HAP-1 (cell line): ENCODE data around the gene AFDN.

ENCODE experiments used
- DNase-seq, 2 experiments: peaks; one replicate each; pipeline ENCODE4 v3.0.0-alpha.2; 2016 to 2020; ENCODE audit warnings: low spot score in 2 of 2
- H3K27me3 ChIP-seq: fragments of 250-450 bp; sonication (Bioruptor Pico); 2 replicates; pipeline ENCODE4 v1.5.1; 2020; ENCODE audit warnings: low read depth, mild to moderate bottlenecking, moderate library complexity
- H3K36me3 ChIP-seq: fragments of 250-450 bp; sonication (Bioruptor Pico); replicated peaks from 2 replicates; pipeline ENCODE4 v1.5.1; 2020; ENCODE audit warnings: mild to moderate bottlenecking
- H3K4me1 ChIP-seq: fragments of 250-450 bp; sonication (Bioruptor Pico); 2 replicates; pipeline ENCODE4 v1.5.1; 2020; ENCODE audit warnings: mild to moderate bottlenecking
- H3K4me3 ChIP-seq: fragments of 250-450 bp; sonication (Bioruptor Pico); 2 replicates; pipeline ENCODE4 v1.5.1; 2020; ENCODE audit warnings: mild to moderate bottlenecking, moderate library complexity
- H3K9me3 ChIP-seq: fragments of 250-450 bp; sonication (Bioruptor Pico); 2 replicates; pipeline ENCODE4 v1.5.1; 2020; ENCODE audit warnings: mild to moderate bottlenecking, moderate library complexity
- in situ Hi-C: fragments of 300-500 bp; cut with MboI; formaldehyde crosslinking; loops from 3 replicates; pipeline ENCODE4 v1.14.3; 2020; ENCODE audit warnings: low sequenced_read_pairs, inconsistent platforms, mixed read lengths

Gene AFDN

DNA sequence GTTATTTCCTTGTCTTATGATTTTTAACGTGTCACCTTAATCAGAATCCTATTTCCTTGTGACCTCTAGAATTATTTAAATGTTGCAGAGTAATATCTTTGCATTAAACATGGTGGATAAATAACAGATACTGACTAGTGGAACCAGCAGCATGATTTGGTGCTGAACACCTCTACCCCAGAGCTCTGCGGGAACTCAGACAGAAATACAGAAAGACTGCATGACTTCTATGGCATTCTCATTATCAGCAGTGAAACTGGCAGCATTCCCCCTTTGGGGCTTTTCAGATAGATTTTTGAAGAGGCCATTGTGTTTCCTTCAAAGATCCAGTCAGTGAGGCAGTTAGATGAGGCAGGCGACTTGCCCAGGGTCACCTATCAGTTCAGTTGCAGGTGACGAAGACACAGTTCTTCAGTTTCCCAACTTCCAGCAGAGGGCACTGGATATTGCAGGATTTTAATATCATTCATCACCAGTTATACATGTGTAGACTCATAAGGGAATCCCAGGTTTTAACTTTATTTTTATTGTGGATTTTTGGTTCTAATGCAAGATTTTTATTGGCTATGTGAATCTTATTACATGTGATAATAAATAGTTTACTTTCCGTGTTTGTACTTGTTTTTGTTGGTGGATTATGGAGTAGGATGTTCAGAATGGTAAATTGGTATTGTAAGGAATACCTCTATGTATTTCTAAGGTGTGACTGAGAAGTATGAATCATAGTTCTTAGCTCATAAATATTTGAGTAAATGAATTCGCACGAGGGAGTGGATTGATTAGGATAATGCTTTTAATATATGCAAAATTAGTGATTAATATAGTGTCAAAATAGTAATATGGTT is 81.3 kb downstream of the AFDN start:
- H3K27me3 ChIP-seq, result no peaks in the 10 kb centered on the region
- H3K4me1 ChIP-seq, result no peaks in the 10 kb centered on the region
- no peak overlapping the region for H3K4me3 ChIP-seq
- in situ Hi-C loops, result no loop called here
- H3K9me3 ChIP-seq, result no peaks in the 10 kb centered on the region
- H3K36me3 ChIP-seq, result peaks cover 22% of the 10 kb centered on the region
- DNase-seq, result peak in 1 of 2 experiments; percentile 11

DNA sequence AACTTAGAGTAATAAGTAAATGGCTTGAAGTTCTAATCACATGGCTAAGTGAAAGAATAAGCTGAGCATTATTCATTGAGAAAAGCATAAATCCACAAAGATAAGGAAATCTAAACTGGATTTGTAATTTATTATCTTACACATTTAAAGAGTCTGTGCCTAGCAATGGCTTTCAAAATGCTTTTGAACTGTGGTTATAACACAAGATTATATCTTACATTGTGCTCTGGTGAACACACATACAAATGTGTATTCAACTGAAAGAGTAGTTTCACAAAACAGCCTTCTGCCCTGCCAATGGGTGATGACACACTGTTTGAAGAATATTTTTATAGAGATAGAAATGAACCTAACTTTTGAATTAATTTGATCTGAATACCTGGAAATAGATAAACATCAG is 83.3 kb downstream of the AFDN start:
- no peak overlapping the region for H3K4me3 ChIP-seq
- H3K4me1 ChIP-seq, result no peaks in the 10 kb centered on the region
- H3K36me3 ChIP-seq, result peaks cover 18% of the 10 kb centered on the region
- in situ Hi-C loops, result no loop called here
- no peaks in the 10 kb centered on the region for H3K9me3 ChIP-seq
- H3K27me3 ChIP-seq, result no peaks in the 10 kb centered on the region
- no peak for DNase-seq

DNA sequence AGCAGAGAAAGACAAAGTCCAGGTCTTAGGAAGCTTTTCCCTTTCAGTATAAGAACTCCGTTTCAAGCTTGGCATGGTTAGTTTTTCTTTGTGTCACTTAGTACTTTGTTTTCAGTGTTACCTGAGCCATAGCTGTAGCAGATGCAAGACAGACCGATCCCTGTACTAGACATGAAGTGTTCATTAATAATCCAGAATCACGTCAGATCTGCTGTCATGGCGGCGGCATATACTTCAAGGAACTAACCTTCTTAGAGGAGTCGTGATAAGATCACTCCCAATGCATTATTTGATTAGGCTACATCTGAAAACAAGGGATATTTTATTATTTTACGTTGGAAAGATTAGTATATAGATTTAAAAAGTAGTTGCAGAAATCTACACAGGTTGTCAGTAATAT is 83.9 kb downstream of the AFDN start:
- no peaks in the 10 kb centered on the region for H3K27me3 ChIP-seq
- no peaks in the 10 kb centered on the region for H3K4me1 ChIP-seq
- no peak overlapping the region for H3K4me3 ChIP-seq
- in situ Hi-C loops, result no loop called here
- H3K9me3 ChIP-seq, result no peaks in the 10 kb centered on the region
- peaks cover 18% of the 10 kb centered on the region for H3K36me3 ChIP-seq
- DNase-seq, result no peak

DNA sequence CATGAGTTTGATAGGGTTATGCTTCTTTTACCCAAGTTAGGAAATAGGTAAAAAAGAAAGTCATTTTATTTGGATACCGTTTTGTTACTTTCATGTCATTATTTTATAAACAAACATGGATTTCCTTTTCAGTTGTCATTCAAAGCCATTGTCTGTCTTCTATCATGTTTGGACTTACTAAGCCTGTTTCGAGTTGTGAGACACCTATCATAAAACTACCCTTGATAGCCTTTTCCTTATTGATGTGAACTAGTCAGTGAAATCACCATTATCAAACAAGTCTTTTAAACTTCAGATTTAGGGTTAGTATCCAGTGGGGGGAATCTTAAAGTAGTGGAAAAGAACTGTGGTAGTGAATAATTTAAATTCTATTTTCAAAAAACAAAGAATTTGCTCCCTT is 85.8 kb downstream of the AFDN start:
- Histone ChIP-seq H3K4me3 (no peak overlapping the region), H3K9me3 (no peaks in the 10 kb centered on the region), H3K4me1 (no peaks in the 10 kb centered on the region), H3K27me3 (no peaks in the 10 kb centered on the region), H3K36me3 (peaks cover 35% of the 10 kb centered on the region)
- in situ Hi-C loops, result no loop called here
- DNase-seq, result no peak

DNA sequence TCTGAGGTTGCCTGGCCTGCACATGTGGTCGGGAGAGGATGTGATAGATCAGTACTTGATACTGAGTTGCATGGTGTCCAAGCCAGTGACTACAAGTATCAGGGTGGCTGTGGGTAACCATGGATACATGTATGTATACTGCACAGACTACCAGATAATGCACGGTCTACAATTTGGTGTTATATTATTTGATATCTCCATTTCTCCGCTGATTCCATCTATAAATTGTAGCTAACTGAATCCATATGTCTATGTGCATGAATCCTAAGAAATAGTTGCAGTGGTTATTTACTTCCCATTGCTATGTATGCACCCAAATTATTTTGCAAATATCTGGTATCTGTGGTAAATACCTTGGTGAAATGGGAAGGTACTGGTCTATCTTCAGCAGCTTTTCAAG is 87.0 kb downstream of the AFDN start:
- Histone ChIP-seq H3K4me1 (no peaks in the 10 kb centered on the region), H3K9me3 (no peaks in the 10 kb centered on the region), H3K27me3 (no peaks in the 10 kb centered on the region), H3K36me3 (peaks cover 45% of the 10 kb centered on the region), H3K4me3 (no peak overlapping the region)
- no peak for DNase-seq
- in situ Hi-C loops, result no loop called here

DNA sequence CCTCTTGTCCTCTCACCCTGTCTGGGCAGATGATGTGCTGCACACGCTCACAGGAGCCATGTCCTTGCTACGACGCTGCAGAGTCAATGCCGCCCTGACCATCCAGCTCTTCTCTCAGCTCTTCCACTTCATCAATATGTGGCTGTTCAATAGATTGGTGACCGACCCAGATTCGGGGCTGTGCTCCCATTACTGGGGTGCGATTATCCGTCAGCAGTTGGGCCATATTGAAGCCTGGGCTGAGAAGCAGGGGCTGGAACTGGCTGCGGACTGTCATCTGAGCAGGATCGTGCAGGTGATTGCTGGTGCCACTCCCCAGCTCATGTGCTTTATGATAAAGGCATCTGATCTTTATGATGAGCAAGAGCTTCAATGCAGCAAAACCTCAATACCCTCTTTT is 88.4 kb downstream of the AFDN start:
- in situ Hi-C loops, result no loop called here
- no peak for DNase-seq
- no peaks in the 10 kb centered on the region for H3K9me3 ChIP-seq
- H3K4me3 ChIP-seq, result no peak overlapping the region
- peaks cover 57% of the 10 kb centered on the region for H3K36me3 ChIP-seq
- no peaks in the 10 kb centered on the region for H3K27me3 ChIP-seq
- no peaks in the 10 kb centered on the region for H3K4me1 ChIP-seq

DNA sequence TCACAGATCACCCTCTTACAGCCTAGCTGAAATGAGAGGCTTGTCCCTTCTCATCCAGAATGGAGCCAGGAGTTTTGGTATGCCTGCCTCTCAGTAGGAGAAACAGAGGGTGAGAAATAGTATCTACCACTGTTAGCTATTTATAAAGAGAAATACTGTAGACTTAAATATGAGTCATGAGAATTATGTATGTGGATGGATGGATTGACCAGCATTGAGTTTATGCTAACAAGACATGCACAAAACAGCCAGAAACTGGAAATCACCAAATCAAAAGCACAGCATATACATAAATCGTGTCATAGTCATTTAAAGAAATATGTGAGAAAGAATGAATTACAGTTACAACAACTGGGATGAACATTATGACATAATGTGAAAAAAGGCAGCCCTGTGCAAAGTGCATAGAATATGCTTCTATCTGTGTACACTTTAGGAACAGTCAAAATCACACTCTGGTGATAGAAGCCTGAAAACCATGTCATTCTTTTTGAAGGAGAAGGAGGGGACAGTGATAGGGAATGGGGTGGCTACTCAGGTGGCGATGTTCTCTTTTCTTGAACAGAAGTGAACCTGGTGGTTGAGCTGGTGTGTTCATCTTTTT is 90.9 kb downstream of the AFDN start:
- Histone ChIP-seq H3K4me3 (no peak overlapping the region), H3K9me3 (no peaks in the 10 kb centered on the region), H3K4me1 (no peaks in the 10 kb centered on the region; the same call in 1 of the 2 replicates), H3K36me3 (peaks cover 62% of the 10 kb centered on the region), H3K27me3 (no peaks in the 10 kb centered on the region)
- DNase-seq, result no peak
- in situ Hi-C loops, result no loop called here

DNA sequence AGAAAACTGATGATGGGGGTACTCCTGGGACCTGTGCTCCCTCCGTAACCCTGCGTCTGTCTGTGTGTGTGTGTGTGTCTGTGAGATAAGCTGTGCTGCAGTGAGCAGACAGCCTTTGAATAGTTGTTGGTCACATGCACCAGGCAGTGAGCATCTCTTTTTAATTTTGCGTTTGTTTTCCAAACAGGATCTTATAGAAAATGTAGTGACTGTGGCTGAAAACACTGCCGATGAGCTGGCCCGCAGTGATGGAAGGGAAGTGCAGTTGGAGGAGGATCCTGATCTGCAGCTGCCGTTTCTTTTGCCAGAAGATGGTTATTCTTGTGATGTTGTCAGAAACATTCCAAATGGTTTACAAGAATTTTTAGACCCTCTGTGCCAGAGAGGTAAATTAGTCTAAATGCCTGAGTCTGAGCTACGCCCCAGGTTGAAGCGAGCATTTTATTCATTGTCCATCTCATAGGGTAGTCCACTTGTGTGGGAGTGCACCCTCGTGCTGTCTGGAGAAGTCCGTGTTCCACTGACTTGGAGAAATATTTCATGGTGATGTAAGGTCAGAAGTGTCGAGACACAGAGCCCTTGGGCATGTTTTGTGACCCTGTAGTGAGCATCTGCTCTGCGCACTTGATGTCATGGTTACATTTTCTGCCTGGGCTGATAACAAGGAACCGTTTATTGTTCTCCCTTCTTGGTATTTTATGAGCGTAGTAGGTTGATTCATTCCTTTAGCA is 92.0 kb downstream of the AFDN start:
- Histone ChIP-seq H3K36me3 (peaks cover 67% of the 10 kb centered on the region), H3K27me3 (no peaks in the 10 kb centered on the region), H3K9me3 (no peaks in the 10 kb centered on the region), H3K4me3 (no peak overlapping the region), H3K4me1 (no peaks in the 10 kb centered on the region; the same call in 1 of the 2 replicates)
- DNase-seq, result no peak
- in situ Hi-C loops, result no loop called here

DNA sequence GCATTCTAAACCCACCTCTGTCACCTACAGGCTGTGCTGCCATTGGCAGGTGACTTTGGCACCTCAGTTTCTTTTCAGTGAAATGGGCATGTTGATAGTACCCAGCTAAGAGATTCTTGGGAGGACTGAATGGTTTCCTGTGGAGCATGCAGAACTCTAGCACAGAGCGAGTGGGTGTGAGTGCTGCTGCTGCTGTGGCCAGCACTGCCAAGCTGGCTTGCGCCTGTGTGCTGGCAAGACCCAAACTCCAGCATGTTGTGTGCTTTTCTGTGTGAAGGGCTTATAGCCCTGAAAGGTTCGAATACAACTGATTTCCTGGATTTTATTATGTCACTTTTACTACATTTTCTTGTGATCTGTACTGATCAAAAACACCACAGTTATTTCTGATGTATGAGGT is 92.6 kb downstream of the AFDN start:
- H3K9me3 ChIP-seq, result no peaks in the 10 kb centered on the region
- H3K4me1 ChIP-seq, result no peaks in the 10 kb centered on the region; the same call in 1 of the 2 replicates
- H3K27me3 ChIP-seq, result no peaks in the 10 kb centered on the region
- peaks cover 67% of the 10 kb centered on the region for H3K36me3 ChIP-seq
- in situ Hi-C loops, result no loop called here
- no peak overlapping the region for H3K4me3 ChIP-seq
- no peak for DNase-seq

DNA sequence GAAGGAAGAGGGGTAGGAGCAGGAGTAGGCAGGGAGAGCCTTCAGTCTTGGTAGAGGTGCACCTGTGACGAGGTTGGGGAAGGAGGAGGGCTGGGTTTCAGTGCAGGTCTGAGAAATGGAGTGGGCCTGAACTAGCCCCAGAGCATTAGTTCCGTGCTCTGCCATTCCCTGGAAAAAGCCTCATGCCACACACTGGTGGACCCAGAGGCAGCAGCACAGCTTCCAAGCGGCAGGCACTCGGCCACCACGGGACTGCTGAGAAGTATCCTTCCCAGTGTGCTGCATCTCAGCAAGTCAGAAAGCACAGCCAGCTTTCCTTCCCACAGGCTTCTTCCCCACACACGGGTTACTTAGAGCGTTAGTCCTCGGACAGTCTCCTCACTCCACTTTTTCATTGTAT is 93.5 kb downstream of the AFDN start:
- peaks cover 65% of the 10 kb centered on the region for H3K36me3 ChIP-seq

DNA sequence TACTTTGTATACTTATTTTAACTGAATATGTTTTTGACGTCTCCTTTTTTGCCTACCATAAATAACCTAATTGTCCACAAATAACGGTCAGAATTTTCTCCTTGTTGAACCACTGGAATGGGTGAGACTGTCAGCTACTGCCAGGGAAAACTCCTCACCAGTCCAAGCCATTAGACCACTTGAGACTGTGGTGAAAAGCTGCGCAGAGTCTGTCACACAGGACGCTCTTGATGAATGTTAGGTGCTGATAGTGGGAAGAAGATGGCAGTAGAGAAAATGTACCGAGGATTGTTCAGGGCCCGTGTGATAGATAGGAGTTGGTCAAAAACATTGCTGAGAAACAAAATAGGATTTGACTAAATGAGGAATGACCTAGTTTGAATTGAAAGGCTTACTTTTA is 95.1 kb downstream of the AFDN start:
- H3K9me3 ChIP-seq, result no peaks in the 10 kb centered on the region; the same call in 1 of the 2 replicates
- in situ Hi-C loops, result no loop called here
- no peak overlapping the region for H3K4me3 ChIP-seq
- H3K27me3 ChIP-seq, result no peaks in the 10 kb centered on the region
- peaks cover 62% of the 10 kb centered on the region for H3K36me3 ChIP-seq
- no peak for DNase-seq
- H3K4me1 ChIP-seq, result no peaks in the 10 kb centered on the region; the same call in 1 of the 2 replicates

More for the DNA sequence above, 93.5 kb downstream of the AFDN start:
- Histone ChIP-seq H3K4me3 (no peak overlapping the region), H3K9me3 (no peaks in the 10 kb centered on the region; the same call in 1 of the 2 replicates), H3K27me3 (no peaks in the 10 kb centered on the region), H3K4me1 (no peaks in the 10 kb centered on the region; the same call in 1 of the 2 replicates)
- in situ Hi-C loops, result no loop called here
- no peak for DNase-seq

DNA sequence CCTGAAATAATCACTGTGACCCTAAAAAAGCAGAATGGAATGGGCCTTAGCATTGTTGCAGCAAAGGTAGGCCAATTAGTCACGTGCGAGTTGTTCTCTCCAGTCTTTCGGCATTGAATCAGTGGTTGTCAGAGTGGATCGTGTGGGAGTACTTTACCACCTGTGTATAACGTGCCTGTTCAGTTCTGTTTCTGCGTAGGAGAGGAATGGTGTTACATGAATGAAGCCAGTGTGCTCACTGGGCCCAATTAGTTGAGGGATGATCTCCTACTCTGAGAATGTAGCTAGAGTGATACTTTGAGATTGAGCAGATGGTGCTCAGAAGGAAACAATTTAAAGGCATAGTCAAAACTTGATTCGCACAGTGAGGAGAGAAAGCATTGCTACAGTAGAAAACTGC is 98.3 kb downstream of the AFDN start:
- Histone ChIP-seq H3K9me3 (no peaks in the 10 kb centered on the region; the same call in 1 of the 2 replicates), H3K27me3 (no peaks in the 10 kb centered on the region), H3K36me3 (peaks cover 35% of the 10 kb centered on the region), H3K4me1 (no peaks in the 10 kb centered on the region; the same call in 1 of the 2 replicates), H3K4me3 (no peak overlapping the region)
- in situ Hi-C loops, result no loop called here
- no peak for DNase-seq

DNA sequence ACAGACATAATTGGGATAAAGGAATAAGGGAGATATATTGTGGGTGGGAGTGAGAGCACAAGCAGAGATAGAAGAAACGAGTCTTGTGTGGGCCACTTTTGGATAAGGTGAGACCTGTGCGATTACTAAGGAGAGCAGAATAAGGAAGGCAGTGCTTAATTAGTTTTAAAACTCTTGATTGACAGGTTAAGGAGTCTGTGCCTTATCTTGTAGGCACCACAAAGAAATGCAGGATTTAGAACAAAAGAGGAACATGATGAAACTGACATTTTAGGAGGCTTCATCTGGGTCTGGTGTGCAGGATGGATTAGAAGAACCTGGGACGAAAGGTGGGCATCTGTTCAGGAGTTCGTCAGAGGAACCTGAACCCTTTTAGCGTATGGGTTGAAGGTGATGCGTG is 100.5 kb downstream of the AFDN start:
- H3K36me3 ChIP-seq, result peaks cover 33% of the 10 kb centered on the region
- no peak for DNase-seq
- H3K27me3 ChIP-seq, result no peaks in the 10 kb centered on the region
- H3K4me3 ChIP-seq, result no peak overlapping the region
- in situ Hi-C loops, result no loop called here
- no peaks in the 10 kb centered on the region; the same call in 1 of the 2 replicates for H3K9me3 ChIP-seq
- no peaks in the 10 kb centered on the region for H3K4me1 ChIP-seq

DNA sequence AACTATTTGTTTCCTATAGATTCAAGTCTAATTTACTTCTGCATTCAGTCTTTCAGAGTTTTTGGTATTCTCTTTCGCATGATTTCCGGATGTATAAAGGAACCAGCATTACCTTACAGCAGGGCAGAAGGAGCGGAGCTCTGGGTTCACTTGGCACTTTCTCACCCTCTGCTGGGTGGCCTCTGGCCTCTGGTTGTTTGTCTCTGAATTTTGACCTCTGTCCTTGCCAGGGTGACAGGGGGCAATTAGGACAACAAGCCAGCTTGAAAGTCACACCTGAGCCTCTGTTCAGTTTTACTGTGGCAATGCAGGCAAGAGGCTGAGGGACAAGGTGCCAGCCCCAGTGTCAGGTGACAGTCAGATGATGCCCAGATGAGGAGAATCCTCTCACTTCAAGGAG is 101.4 kb downstream of the AFDN start:
- Histone ChIP-seq H3K27me3 (no peaks in the 10 kb centered on the region), H3K4me1 (no peaks in the 10 kb centered on the region), H3K9me3 (no peaks in the 10 kb centered on the region; the same call in 1 of the 2 replicates), H3K36me3 (peaks cover 25% of the 10 kb centered on the region), H3K4me3 (no peak overlapping the region)
- no peak for DNase-seq
- in situ Hi-C loops, result no loop called here
